GM19324 (cell line): ENCODE data around the gene ELN.
A peak's percentile ranks its signal among the peaks of the same experiment; 100 is the strongest.
"Not testable (repeated sequence)": the region's sequence is repeated elsewhere in the genome, so short reads cannot be mapped to it uniquely, and the experiment has no call there.

Source experiments
- ATAC-seq: cut with Tn5 transposase; IDR thresholded peaks from one replicate; pipeline ENCODE4 v1.9.1; 2021; ENCODE audit warnings: mild to moderate bottlenecking, moderate library complexity; ENCODE audit not compliant: unreplicated experiment, low FRiP score

Gene ELN

DNA sequence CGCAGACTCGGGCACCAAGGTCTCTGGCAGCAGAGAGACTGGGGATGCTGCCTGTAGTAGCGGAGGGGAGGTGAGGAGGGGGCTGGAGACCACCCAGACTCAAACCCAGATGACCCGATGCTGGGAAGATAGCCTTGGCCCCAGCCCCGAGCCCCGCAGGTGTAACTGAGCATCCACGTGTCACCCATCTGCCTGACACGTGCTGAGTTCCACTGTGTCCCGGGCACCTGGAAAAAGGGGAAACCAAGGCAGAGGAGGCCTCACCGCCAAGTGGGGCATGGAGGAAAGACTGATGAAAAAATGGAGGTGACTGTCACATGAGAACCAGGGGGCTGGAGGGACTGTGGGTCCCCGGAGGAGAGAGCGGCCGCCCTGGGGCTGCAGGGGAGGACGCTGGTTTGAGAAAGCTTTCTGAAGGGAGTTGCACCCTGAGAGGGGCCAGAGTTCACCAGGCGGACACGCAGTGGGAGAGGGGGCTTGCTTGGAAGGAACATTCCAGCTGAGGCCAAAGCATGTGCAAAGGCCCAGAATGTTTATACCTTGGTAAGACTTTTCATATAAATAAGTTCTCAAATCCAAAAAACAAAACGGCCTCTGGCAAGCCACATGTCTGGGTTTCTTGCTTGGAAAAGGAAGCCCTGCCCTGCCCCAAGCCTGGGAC, 27.4 kb upstream of the ELN start:
- ATAC-seq = no peak

DNA sequence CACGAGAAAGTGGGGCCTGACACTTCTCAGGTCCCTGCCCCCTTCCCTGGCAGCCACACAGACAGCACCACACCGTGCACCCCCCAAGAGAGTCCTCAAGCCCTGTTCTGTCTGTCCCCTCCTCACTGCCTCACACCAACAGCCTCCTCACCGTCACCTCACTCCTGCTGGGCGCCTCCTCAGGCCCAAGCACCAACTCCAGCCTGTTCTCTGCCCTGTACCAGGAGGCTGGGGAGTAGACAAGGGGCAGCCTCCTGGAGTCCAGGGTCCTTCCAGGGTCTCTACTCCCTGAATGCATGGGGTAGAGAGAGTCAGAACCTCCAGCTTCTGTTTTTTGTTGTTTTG, 26.9 kb upstream of the ELN start:
- ATAC-seq = no peak

DNA sequence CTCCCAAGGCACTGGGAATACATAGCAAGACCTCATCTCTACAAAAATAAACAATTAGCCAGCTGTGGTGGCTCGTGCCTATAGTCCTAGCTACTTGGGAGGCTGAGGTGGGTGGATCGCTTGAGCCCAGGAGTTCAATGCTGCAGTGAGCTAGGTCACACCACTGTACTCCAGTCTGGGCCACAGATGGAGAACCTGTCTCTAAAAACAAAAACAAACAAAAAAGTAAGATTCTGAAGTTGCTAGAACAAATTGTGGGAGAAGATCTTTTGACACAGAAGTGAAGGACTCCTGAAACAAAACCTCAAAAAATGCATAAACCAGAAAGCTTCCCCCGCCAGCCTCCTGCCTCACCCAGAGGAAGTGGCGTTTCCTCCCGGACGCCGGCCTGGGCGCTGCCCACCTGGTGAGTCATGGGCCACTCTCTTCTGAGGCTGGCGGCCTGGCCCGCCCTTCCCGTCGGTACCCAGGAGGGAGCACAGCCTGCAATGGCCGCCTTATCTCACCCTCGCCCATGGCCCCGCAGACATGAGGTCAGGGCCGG, 25.4 kb upstream of the ELN start:
- no peak for ATAC-seq

DNA sequence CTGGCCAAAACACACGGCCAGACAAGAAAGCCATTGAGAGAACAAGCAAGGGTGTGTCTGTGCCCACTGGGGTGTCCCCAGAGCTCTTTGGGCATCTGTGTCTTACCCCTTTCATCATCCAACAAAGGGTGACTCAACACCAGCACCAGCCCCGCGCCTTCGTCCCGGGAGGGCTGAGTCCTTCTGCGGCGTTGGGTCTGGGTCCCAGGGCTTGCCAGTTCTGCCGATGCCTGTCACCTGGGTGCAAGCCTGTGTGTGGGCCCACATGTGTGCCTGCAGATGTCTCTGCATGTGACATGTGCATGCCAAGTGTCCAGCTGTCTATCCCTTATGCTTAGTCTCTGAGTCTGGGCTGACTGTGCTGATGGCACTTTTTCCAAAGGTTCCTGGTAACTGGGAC, 24.4 kb upstream of the ELN start:
- ATAC-seq = no peak

DNA sequence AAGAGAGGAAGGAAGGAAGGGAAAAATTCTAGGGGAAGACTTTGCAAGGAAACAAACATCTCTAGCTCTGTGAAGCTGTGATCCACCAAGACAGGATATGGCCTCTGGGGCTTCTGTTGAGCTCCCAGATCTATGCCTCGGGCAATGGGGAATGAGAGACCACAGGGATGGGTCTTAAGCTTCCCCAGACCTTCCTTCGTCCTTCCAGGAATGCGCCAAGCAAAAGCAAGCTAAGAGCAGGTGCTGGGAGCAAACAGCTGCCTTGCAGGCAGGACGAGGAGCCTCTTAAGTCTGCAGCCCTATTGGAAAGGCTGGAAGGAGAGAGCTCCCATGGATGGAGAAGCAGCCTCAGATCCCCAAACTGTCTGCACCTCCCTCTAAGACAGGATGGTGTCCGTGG, 21.9 kb upstream of the ELN start:
- no peak for ATAC-seq

DNA sequence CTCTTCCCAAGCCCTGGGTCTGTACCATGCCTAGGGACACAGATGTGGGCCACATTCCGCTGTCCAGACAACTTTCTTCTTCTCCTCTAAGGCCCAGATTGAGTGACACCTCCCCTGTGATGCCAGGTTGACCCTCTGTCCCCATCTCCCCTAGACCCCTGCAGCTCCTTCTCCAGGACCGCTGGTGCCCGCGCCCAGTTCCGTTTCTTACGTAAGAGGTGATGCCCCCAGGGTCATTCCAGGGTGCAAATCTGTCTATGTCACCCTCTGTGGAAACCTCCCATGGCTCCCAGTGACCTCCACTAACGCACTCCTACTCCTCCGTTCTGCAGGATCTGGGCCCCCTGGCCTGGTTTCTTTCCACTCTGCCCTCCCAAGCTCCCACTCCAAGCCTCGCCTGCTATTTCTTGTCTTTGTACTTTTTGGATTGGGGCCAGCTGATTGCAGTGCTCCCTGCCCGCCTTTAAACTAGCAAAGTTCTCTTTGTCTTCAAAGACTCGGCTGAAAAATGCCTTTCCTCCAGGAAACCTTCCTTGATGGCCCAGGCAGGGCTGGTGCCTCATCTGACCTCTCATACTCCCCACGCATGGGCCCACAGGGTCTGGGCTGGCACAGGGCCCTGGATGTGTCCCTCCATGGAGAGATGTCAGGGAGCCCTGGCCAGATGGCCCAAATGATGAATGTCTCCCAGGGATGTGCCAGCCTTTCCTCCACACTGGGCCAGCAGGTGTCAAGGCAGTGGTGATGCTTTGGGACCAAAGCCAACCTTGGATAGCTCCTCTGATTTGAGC, 21.3 kb upstream of the ELN start:
- no peak for ATAC-seq

DNA sequence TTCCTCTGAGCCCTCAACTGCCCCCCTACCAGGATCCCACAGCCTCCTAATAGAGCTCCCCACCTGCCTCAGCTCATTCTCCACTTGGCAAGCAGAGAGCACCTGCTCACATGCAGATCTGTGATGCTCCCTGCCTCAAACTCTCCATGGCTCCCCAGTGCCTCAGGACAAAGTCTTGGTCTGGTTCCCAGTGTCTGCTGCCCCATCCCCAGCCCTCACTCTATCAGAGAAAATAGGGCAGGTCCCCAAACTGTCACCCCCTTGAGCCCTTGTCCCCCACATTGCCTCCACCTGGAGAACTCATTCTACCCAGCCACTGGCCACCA, 20.8 kb upstream of the ELN start:
- ATAC-seq = no peak

DNA sequence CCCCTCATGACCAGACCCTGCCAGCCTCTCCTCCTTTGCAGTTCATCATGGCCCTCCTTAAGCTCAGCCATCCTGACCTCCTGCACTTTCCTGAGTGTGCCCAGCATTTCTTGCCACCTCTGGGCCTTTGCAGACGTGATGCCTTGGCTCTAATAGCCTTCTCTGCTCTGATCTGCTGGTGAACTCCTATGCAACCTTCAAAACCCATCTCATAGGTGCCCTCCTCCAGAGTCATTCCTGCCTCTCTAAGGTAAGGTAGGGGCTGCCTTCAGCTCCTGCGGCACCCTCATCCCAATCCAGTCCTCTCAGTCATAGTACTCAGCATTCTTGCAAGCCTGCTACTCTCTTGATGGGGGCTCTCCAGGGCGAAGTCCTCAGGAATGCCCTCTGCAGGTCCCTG, 19.3 kb upstream of the ELN start:
- ATAC-seq = no peak

DNA sequence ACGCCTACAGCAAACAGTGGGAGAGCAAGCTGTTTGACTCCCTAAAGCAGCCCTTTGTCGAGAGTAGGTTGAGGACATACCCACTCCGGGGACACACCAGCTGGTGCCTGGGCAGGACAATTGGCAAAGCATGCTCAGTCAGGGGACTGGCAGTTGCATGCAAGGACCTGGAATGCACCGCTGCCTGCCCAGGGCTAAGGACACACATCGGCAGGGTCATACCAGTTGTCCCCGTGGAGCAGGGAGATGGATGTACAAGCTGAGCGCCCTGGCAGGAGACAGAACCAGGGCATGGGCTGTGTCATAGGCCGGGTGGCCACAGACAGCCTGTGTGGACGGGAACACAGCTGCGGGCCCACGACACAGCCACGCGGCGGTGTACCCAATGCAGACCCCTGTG, 18.3 kb upstream of the ELN start:
- ATAC-seq = no peak

DNA sequence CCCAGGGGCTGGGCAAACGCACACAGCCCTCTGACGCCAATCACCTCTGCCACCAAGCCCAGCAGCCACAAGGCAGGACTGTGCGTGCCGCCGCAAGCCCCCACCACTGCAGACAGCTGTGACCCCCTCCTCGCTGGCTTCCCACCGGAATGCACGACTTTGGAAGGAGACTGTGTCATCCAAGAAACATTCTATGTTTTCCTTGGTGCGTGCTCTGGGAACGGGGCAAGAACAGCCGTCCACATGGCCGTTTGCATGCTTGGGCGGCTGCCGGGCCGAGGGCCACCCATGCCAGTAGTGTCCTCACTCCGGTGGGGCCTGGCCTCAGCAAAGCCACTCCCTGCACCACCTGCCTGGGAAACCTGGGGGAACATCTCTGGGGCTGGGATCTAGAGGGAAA, 17.6 kb upstream of the ELN start:
- no peak for ATAC-seq

DNA sequence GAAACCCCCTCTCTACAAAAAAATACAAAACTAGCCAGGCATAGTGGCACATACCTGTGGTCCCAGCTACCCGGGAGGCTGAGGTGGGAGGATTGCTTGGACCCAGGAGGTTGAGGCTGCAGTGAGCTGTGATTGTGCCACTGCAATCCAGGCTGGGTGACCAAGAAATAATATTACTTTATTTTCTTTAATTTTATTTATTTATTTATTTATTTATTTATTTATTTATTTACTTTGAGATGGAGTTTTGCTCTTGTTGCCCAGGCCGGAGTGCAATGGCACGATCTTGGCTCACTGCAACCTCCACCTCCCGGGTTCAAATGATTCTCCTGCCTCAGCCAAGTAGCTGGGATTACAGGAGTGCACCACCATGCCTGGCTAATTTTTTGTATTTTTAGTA, 16.6 kb upstream of the ELN start:
- not testable (repeated sequence) for ATAC-seq

DNA sequence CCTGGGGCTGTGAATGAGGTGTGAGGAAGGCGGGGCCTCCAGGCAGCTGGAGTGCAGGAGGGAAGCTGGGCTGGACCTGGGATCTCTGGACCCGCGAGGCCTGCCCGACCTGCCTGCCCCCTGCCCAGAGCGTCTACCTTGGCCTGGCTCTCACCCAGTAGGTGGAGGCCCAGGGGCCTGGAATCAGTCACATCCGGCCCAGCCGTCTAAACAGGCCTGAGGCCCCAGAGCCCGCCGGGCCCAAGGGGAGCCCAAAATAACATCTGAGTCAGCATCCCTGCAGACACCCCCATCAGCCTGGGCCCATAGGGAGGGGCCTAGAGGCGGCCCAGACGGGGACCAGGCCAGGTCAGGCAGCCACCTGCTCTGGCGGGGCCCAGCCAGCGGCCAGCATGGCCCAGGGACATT, 15.1 kb upstream of the ELN start:
- ATAC-seq = peak; percentile 59

DNA sequence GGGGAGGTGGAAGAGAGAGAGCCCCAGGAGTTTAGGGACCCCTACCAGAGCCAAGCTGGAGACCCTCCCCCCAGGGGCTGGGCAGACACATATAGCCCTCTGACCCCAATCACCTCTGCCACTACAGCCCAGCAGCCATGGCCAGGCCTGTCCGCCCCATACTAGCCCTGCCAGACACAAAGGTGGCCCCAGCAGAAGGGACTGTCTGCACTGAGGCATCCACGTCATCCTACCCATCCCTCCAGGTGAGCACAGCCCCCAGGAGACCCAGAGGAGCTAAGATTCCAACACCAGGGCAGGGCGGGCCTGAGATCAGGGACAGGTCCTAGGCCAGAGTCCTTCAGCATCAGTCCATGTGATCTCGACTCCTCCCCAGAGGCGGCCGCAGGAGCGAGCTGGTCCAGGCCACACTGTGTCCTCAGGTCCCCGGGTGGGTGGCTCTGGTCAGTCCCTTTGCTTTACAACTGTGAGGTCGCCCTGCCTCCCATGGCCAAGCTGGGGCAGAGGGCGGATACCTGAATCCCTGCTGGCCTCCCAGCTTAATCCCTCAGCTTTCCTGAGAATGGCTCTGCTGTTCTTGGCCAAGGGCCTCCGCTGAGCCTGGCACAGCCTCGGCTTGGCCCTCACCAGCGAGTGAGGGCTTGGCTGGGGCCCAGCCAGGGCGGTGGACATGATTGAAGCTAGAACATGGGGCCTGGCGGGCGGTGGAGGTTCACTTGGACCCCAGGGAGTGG, 14.3 kb upstream of the ELN start:
- ATAC-seq = no peak

DNA sequence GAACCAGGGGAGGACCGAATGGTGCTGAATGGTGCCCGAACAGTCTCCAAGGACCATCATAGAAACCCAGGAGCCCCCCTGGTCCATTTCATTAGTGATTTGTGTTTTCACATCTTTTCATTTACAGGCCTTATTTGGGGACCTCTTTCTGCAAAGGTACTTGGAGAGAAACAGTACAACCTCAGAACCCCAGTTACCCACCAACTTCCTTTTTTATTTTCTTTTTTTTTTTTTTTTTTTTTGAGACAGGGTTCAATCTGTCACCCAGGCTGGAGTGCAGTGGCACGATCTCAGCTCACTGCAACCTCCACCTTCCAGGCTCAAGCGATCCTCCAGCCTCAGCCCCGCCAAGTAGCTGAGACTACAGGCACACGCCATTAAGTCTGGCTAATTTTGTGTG, 13.0 kb upstream of the ELN start:
- ATAC-seq = no peak

DNA sequence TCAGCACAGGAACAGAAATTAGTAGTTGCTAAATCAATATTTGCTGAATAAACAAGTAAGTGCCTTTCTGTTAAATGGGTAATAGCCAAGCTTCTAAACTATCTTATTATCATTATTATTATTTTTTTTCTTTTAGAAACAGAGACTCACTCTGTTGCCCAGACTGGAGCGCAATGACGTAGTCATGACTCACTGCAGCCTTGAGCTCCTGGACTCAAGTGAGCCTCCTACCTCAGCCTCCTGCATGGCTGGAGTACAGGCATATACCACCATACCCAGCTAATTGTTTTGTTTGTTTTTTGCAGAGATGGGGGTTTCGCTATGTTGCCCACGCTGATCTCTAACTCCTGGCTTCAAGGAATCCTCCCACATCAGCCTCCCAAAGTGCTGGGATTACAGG, 12.3 kb upstream of the ELN start:
- ATAC-seq = no peak

DNA sequence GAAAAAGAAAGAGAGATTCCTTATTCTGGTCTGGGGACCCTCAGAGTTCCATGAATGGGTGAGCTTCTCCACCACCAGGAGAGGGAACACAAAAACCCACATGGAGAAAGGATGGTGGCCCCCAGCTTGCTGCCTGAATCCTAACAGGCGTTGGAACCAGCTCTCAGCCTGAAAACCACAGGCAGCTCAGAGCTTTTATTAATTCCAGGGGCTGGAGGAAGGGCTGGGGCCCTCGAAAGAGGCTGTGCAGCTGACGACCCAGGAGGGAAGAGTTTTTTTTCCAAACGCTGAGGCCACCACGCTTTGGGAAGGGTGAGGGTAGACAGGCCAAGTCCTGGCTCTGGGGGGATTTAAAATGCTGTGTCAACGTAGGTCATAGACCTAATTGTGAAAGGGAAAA, 10.8 kb upstream of the ELN start:
- no peak for ATAC-seq

DNA sequence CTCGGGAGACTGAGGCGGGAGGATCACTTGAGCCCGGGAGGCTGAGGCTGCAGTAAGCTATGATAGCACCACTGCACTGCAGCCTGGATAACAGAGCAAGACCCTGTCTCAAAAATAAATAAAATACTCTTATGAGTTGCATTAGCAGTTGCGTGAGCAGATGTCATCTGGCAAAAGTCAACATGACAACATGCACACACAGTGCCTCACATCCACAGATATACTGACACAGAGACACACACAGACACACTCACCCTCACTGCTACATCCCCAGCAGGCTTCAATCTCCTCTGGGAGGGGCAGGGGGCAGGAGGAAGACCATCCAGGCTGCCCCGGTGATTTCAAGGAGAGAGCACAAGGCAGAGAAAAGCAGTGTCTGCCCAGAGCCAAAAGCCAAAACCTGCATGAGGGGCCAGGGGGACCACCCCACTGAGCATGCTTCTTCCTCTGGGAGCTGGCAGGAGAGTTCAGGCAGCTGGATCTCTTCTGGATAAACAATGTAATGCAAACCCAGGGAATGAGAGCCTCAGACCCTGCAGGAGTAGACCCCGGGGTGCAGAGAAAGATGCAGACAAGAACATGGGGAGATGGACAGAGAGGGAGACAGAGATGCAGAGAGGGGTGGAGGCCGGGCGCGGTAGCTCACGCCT, 9.6 kb upstream of the ELN start:
- ATAC-seq = no peak

DNA sequence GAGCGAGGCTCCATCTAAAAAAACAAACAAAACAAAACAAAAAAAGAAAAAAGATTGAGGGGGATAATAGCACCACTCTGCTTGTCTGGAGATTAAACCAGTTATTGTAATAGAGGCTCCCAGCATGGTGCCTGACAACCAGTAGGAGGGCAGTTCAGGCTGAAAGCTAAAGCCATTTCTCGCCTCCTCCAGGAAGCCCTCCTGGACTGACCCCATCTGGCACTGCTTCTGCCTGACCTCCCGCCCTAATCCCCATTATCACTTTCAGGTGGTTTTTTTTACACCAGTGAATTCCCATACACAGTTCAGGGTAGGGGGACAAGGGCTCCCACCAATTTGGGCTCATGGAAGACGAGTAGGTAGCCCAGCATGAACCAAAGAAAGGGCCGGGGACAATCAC, 8.8 kb upstream of the ELN start:
- no peak for ATAC-seq

DNA sequence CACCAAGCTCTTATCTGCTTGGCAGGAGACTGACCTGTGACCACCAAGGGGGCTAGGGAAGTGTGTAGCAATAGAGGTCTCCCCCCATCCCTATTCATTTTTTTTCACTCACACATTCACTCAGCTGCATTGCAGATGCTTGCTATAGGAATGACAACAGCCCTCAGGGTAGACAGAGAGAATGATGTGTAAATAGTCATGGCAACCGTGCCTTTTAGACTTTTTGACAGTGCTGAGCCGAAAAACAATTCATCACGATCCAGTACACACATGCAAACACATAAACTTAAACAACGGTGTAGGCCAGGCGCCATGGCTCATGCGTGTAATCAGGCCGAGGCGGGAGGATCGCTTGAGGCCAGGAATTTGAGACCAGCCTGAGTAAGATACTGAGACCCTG, 7.6 kb upstream of the ELN start:
- no peak for ATAC-seq

DNA sequence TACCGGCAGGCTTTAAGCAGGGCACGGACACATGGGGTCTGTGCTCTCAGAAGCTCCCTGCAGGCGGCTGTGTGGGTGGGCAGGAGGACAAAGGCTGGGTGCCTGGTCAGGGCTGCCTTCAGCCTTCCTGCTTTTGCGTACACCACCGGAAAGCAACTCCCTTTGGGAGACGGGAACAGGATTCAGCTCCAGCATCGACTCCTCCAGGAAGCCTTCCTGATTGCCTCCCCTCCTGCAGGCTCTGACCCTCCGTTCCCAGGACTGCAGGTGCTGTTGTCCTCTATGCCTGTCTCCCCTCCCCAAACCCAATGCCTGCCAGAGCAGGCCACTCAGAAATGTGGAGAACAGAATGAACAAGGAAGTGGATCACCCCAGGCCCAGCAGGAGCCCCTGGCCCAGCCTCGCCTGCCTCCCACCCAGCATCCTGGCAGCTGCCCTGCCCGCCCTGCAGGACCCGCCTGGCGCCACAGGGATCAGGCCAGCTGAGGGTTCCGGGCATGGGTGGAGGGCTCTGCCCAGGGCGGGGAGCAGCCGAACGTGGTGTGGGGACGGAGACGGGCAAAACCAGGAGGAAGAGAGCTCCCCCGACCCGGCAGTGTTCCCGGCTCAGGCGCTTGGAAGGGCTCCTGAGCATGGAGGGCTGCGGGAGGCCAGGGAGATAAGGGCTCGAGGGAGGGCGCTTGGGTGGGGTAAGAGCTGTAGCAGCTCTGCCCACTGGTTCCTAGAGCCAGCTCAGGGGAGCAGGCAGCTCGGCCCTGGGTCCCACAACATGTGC, 6.2 kb upstream of the ELN start:
- ATAC-seq = no peak
